Heart left ventricle (tissue), 16 donors: ENCODE results near the gene MYH15. TPM values are rescaled to one million over a fixed set of nuclear protein-coding genes. Genes with fewer than 3 reads are reported as not detected.
A peak's percentile ranks its signal among the peaks of the same experiment; 100 is the strongest.

Source experiments
- ATAC-seq, 4 donors: fragments of 200-7000 bp; cut with Tn5 transposase; one replicate each; pipeline ENCODE4 v1.9.1; 2020 to 2022; ENCODE audit warnings: moderate library complexity in 4 of 4, mild to moderate bottlenecking in 3 of 4, moderate number of reproducible peaks in 1 of 4
- DNase-seq, 5 donors: peaks; one replicate each; pipeline ENCODE4 v3.0.0-alpha.2; 2020
- H3K27ac ChIP-seq, 12 donors: fragments of 200-600 bp; sonication (generic) in 4 of 12; one replicate each; pipeline versions ENCODE4 v1.5.0 to v1.8.0; 2016 to 2022; ENCODE audit warnings: mild to moderate bottlenecking in 2 of 12
- H3K27me3 ChIP-seq, 9 donors: fragments of 200-600 bp; sonication (generic) in 2 of 9; one replicate each; pipeline versions ENCODE4 v1.5.1 to v1.8.0; 2016 to 2022; ENCODE audit warnings: mild to moderate bottlenecking in 3 of 9
- H3K36me3 ChIP-seq, 9 donors: fragments of 200-600 bp; sonication (generic) in 2 of 9; one replicate each; pipeline versions ENCODE4 v1.5.0 to v1.8.0; 2018 to 2022; ENCODE audit warnings: mild to moderate bottlenecking in 2 of 9
- H3K4me1 ChIP-seq, 12 donors: fragments of 200-600 bp; sonication (generic) in 4 of 12; one replicate each; pipeline versions ENCODE4 v1.5.0 to v1.8.0; 2016 to 2022; ENCODE audit warnings: mild to moderate bottlenecking in 3 of 12
- H3K4me3 ChIP-seq, 12 donors: fragments of 200-600 bp; sonication (generic) in 4 of 12; one replicate each; pipeline versions ENCODE4 v1.5.0 to v1.8.0; 2017 to 2022; ENCODE audit warnings: mild to moderate bottlenecking in 9 of 12, moderate library complexity in 4 of 12
- H3K9me3 ChIP-seq, 12 donors: fragments of 200-600 bp; sonication (generic) in 4 of 12; one replicate each; pipeline versions ENCODE4 v1.5.0 to v1.8.0; 2016 to 2022; ENCODE audit warnings: mild to moderate bottlenecking in 1 of 12
- CTCF ChIP-seq, 12 donors: fragments of 200-600 bp; sonication (generic) in 4 of 12; IDR thresholded peaks; one replicate each; pipeline versions ENCODE4 v1.5.0 to v1.8.0; 2018 to 2022; ENCODE audit warnings: antibody characterized with exemption in 12 of 12, mild to moderate bottlenecking in 5 of 12
- POLR2A ChIP-seq, 2 donors: fragments of 450-650 bp; IDR thresholded peaks; one replicate each; pipeline ENCODE4 v1.6.1; 2017; ENCODE audit warnings: antibody characterized with exemption in 2 of 2, mild to moderate bottlenecking in 2 of 2, moderate library complexity in 2 of 2
- WGBS, 4 donors: extraction: QIAGEN DNeasy Blood & Tissue Kit in 2 of 4; methylation state at CpG; one replicate each; pipeline versions ENCODE4 v1.1.5 to v1.1.7; 2013 to 2018; 5-methylcytosine and 5-hydroxymethylcytosine counted together
- intact Hi-C, 10 donors: fragments of 100-400 bp; cut with DNase I; formaldehyde crosslinking; loops; one replicate each; pipeline versions ENCODE4 v1.11.1 to v1.14.2; 2022
- polyA plus RNA-seq, 2 donors: library from polyadenylated mRNA; stranded (reverse); fragments of 200-250 nt; gene quantifications; one replicate each; pipeline ENCODE4 v1.2.3, GENCODE V29; 2013
- total RNA-seq, 9 donors: library from RNA; depleted of rRNA in 2 of 9; stranded (reverse); fragments of >200 nt in 2 of 9; fragmentation: NEBNext Ultra II Directional in 3 of 9; extraction: Animal tissue kit (Norgen Biotek cat#: 25700) in 3 of 9; gene quantifications; one replicate each; pipeline versions ENCODE4 v1.1.0 to v1.2.4, GENCODE V29; 2016 to 2023
- donor health status: ischemic (EF 13 %, LVEDD 7.1; RV severe dilation, severe dysfunction).
- donor health status: healthy with polysubstance abuse.
- donor health status: DM: no; HTN: yes; CAD: no.
- donor health status: DM: no; HTN: no; CAD: no.
- donor health status: ischemic (EF 25% LVEDD 6.9; RV normal size, moderate dysfunction).
- donor health status: ischemic (EF 25% LVEDD 5.7; RV mildly dilated, moderate dysfunction).
- donor health status: healthy.
- donor health status: DM: yes; HTN: yes; CAD: no.
- donor health status: ischemic (EF 35%, LVEDD 5.7; RV mildly dilated, moderate dysfunction).
- donor health status: nonischemic (EF 11% LVEDD 7.7; RV severe dilation, severe dysfunction).
- donor health status: DM: yes; HTN: yes; CAD: no.
- donor health status: PGD.
- donor health status: ischemic (EF 29% LVEDD 5.4; RV normal size, mild dysfunction).
- donor health status: nonischemic (EF 23%, LVEDD 6.1; RV moderate dilation, normal function).

The MYH15 gene
- total and polyA plus RNA-seq, 11 donors = 0.08 to 1.2 (median 0.27) TPM

- TF ChIP-seq CTCF (IDR thresholded peaks at IDR 0.05) = no peak
- TF ChIP-seq POLR2A (IDR thresholded peaks at IDR 0.05) = no peak
- no peak for ATAC-seq
- Histone ChIP-seq H3K9me3 (no peaks in the 10 kb centered on the region), H3K4me1 (peaks cover 0 to 44% (median 18%) of the 10 kb centered on the region in 12 donors), H3K36me3 (no peaks in the 10 kb centered on the region), H3K27ac (peak overlapping the region in 7 of 12 donors; percentile 11 to 85 (median 64)), H3K27me3 (no peaks in the 10 kb centered on the region), H3K4me3 (no peak overlapping the region)
- no peak for DNase-seq
- intact Hi-C loops = no loop called here
Measured at GRCh38 chr3:108527109-108527508, 16.7 kb upstream of the MYH15 start.

GRCh38 chr3:108525971-108526370 lies 15.6 kb upstream of the MYH15 start:
- WGBS, 4 donors = 86 to 94% (median 93%) methylated on average over 2 of the region's 2 CpGs
- Histone ChIP-seq H3K36me3 (no peaks in the 10 kb centered on the region), H3K9me3 (no peaks in the 10 kb centered on the region), H3K27ac (no peak overlapping the region), H3K27me3 (no peaks in the 10 kb centered on the region), H3K4me1 (peaks cover 0 to 44% (median 18%) of the 10 kb centered on the region in 12 donors), H3K4me3 (no peak overlapping the region)
- no peak for DNase-seq
- no peak for TF ChIP-seq CTCF (IDR thresholded peaks at IDR 0.05)
- TF ChIP-seq POLR2A (IDR thresholded peaks at IDR 0.05) = no peak
- no peak for ATAC-seq
- intact Hi-C loops = no loop called here

GRCh38 chr3:108525256-108525655 lies 14.9 kb upstream of the MYH15 start:
- H3K9me3 ChIP-seq = no peaks in the 10 kb centered on the region
- no peak for DNase-seq
- H3K4me1 ChIP-seq = peaks cover 0 to 44% (median 18%) of the 10 kb centered on the region in 12 donors
- no peaks in the 10 kb centered on the region for H3K27me3 ChIP-seq
- ATAC-seq = no peak
- peak overlapping the region in 2 of 12 donors; percentile 5 to 15 for H3K27ac ChIP-seq
- H3K36me3 ChIP-seq = no peaks in the 10 kb centered on the region
- no peak for TF ChIP-seq CTCF (IDR thresholded peaks at IDR 0.05)
- no peak for TF ChIP-seq POLR2A (IDR thresholded peaks at IDR 0.05)
- 79 to 91% (median 84%) methylated on average over 2 of the region's 2 CpGs for WGBS, 4 donors
- H3K4me3 ChIP-seq = no peak overlapping the region
- intact Hi-C loops = no loop called here

- H3K4me3 ChIP-seq = no peak overlapping the region
- peaks cover 0 to 42% (median 16%) of the 10 kb centered on the region in 12 donors for H3K4me1 ChIP-seq
- DNase-seq (no peak), ATAC-seq (peak in 2 of 4 donors; percentile 16 to 29)
- no peaks in the 10 kb centered on the region for H3K27me3 ChIP-seq
- peak overlapping the region in 4 of 12 donors; percentile 5 to 21 (median 18) for H3K27ac ChIP-seq
- 5 to 15% (median 10%) methylated on average over 2 of the region's 2 CpGs for WGBS, 4 donors
- H3K36me3 ChIP-seq = no peaks in the 10 kb centered on the region
- TF ChIP-seq CTCF (IDR thresholded peaks at IDR 0.05) (no peak), POLR2A (IDR thresholded peaks at IDR 0.05) (no peak)
- intact Hi-C loops = no loop called here
- H3K9me3 ChIP-seq = no peaks in the 10 kb centered on the region
Measured at GRCh38 chr3:108524537-108524936, 14.1 kb upstream of the MYH15 start.
